ENCODE results near the gene ITK.

Gene ITK

DNA sequence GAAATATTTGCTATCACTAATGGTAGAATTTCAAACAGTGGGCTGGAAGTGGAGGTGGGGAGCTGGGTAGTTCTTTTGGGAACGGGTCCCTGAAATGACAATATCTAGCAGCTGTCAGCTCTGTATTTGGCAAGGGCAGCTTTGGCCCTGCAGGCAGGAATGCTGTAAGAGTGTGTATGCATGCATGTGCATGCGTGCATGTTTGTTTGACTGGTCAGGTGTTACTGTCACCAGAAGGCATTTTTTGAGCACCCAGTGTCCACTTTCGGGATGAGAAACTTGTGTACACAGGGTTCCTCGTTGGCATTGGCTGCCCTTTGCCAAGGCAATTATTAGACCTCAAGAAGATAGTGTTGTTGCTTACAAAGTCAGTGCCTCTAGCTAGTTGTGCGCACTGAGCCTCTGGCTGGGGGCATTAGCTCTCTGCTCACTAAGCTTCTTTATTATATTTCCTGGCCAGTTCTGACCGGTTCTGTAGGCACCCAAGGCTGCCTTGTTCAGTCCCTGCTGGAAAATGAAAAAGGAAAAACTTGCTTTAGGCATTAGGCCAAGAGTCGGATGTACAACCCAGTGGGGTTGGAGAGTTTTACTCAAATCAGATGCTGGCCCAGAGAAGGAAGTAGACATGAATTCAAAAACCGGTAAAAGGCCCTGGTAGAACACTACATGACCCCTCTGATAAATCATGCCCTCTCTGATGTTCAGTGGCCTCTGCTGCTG lies 87.3 kb downstream of the ITK start:
- TF ChIP-seq GATA3 (IDR thresholded peaks at IDR 0.05; ENCODE audit: low read depth, low read length) (no peak), GATA2 (IDR thresholded peaks at IDR 0.05; ENCODE audit: low read depth, low read length) (no peak)

DNA sequence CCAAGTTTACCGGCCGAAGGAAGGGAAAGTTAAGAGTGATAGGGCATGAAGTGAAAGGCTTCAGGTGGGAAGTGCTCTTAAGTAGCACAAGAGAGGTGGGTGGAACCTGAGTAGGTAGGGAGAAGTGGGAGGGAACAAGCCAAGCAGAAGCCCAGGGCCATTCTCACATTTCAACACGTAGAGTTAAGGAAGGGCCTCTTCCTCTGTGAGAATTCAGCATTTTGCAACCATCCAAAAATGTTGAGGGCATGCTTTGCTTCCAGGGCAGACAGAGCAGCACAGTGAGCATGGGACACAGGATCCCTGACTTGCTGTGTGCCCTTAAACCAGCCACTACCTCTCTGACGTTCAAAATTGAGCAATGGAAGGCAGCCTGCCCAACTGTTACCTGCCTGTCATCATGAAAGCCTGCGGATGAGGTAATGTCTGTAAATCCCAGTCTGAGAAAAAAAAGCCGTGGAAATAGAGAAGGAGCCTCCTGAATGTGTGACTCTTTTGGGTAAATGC lies 88.6 kb downstream of the ITK start:
- TF ChIP-seq GATA2 (IDR thresholded peaks at IDR 0.05; ENCODE audit: low read depth, low read length) (no peak), GATA3 (IDR thresholded peaks at IDR 0.05; ENCODE audit: low read depth, low read length) (no peak)

DNA sequence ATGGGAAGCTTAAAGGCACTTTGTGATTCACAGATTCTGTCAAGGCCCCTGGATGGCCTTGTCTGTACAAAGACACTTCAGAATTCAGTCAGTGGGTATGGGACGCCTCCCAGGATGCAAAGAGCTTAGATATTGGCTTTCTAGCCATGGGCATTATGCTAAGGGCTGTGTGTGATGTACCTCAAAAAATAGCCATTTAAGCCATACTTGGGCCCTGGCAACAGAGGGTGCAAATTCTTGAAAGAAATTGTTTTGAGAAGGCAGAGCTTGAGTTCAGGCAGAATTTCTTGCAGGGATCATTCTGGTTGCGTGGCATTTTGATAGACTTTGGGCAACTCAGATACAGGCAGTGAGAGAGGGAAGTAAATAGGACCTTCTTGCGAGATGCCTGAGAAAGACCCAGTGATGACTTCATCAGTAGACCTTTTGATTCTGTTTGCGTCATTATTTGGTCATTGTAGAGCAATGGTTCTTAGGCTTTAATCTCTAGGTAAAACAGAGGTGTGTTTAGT lies 89.2 kb downstream of the ITK start:
- TF ChIP-seq GATA3 (IDR thresholded peaks at IDR 0.05; ENCODE audit: low read depth, low read length) (no peak), GATA2 (IDR thresholded peaks at IDR 0.05; ENCODE audit: low read depth, low read length) (no peak)

DNA sequence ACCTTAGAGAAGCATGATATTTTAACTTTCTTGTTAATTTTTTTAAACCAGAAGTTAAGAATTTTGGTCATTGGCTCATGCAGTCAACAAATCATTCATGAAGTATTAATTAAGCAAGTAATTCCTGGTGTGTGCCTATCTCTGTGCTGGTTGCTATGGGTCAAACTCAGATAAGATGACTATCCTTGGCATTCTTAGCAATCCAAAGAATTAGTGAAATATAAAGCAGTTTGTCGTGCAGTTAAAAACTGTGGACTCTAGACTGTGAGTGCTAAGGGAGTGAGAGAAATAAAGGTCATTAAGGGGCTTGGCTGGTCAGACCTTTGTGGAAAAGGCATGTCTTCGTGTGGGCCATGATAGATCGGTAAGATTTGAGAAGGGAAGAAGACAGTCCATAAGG lies 90.1 kb downstream of the ITK start:
- TF ChIP-seq GATA3 (IDR thresholded peaks at IDR 0.05; ENCODE audit: low read depth, low read length) (no peak), GATA2 (IDR thresholded peaks at IDR 0.05; ENCODE audit: low read depth, low read length) (no peak)

DNA sequence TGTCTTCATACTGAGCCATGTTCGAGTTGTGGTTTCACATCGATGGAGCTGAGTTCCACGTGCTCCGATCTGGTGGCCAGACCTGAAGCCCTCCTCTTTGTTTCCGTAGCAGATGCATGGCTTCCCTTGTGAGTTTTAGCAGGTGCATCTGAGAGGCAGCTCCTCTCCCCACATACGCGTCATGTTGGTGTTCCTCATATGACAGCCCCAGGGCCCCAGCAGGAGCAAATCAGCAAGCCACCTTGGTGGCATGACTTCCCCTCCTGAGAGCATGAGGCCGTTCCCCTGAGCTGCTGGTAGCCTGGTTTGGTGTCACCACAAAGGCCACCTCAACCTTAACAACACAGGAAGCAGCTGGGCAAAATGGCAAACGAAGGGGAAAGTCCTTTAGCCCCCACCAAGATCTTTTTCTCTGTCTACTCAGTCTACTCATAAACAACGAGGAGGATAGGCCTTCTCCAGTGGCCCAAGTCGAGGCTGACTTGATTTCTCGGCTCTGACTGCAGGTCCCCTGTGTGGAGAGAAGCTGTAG lies 91.2 kb downstream of the ITK start:
- TF ChIP-seq GATA3 (IDR thresholded peaks at IDR 0.05; ENCODE audit: low read depth, low read length) (no peak), GATA2 (IDR thresholded peaks at IDR 0.05; ENCODE audit: low read depth, low read length) (no peak)

DNA sequence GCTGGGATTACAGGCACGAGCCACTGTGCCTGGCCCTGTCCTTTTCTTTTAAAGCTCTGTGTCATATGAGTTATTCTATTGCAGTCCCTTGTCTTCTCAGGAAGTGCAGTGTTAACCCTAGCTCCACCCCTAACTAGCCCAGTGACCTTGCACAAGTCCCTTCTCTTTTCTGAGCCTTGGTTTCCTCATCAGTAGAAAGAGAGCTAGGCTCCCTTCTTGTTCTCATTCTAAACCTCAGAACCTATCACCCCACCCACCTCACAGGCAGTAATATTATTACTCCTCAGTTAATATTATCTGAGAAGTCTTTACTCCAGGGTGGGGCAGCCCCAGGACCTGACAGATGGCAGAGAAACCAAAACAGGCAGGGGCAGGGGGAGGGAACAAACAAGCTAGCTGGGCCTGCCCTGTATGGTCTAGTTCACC lies 92.5 kb downstream of the ITK start:
- TF ChIP-seq GATA3 (IDR thresholded peaks at IDR 0.05; ENCODE audit: low read depth, low read length), result no peak
- TF ChIP-seq GATA2 (IDR thresholded peaks at IDR 0.05; ENCODE audit: low read depth, low read length), result no peak

DNA sequence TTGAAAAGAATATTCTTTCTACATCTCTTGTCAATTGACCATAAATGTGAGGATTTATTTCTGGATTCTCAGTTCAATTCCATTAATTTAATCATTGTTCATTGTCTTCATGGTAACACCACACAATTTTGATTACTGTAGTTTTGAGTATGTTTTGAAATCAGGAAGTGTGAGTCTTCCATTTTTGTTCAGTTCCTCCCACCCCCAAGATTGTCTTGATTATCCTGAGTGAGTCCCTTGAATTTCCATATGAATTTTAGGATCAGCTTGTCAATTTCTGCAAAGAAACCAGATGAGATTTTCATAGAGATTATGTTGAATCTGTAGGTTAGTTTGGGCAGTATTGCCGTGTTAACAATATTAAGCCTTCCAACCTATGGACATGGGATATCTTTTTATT lies 94.8 kb downstream of the ITK start:
- 0 out of 2 replicates have a peak, but pooled peaks have one; percentile 23 for TF ChIP-seq GATA3 (IDR thresholded peaks at IDR 0.05; ENCODE audit: low read depth, low read length)
- no peak for TF ChIP-seq GATA2 (IDR thresholded peaks at IDR 0.05; ENCODE audit: low read depth, low read length)

DNA sequence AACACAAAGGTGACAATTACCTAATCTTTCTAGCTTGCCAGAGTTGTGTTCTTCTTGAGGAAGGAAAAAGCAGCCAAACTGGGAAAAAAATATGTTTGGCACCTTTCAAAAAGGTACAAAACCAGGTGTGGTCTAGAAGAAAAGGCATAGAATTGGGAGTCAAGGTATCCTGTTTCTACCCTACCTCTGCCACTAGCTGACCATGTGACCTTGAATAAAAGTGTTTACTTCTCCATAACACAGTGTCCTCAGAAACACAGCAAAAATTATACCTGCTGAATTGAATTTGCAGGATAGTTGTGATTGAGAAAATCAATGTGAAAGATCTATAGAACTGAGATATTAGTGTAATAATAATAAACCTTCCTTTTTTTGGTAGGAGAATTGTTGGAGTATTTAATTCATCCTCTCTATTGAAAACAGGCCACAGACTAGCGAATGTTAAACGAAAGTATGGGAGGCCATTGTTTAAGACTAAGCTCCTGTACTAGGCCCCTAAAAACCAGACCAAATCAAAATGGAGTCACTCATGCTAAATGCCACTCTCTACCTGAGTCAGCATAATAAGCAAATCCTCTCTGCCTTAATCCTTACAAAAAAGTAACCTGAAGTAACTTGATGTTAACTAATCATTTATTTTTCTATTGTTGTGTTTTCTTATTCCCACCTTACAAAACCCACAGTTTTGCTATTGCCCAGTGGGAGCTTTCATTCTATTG lies 97.8 kb downstream of the ITK start:
- no peak for TF ChIP-seq GATA2 (IDR thresholded peaks at IDR 0.05; ENCODE audit: low read depth, low read length)
- TF ChIP-seq GATA3 (IDR thresholded peaks at IDR 0.05; ENCODE audit: low read depth, low read length), result no peak

DNA sequence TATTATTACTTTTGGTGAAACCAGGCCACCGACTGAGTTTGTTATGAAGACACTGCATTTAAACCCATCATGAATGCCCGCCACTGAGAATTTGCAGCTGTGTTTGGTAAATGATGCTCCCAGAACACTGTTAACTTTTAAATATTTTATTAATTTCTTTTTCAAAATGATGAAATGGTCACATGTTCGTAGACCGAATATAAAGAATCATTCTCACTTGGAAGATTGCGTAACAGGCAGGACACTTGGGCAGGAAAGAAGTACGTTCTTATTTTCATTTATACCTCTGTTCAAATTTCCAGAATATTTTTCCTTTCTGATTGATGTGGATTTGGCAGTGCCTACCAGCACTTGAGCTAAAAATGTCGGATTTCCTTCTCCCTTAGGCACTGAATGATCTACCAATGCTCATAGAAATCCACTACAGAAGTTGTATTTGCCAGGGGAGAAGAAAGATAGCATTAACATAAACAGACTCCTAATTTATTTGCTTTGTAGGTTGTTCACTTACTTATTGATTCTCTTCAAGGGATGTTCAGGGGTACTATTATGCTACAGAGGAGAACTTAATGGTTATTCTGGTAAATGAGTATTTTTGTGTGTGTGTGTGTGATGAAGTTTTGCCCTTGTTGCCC lies 99.1 kb downstream of the ITK start:
- TF ChIP-seq GATA3 (IDR thresholded peaks at IDR 0.05; ENCODE audit: low read depth, low read length) (no peak), GATA2 (IDR thresholded peaks at IDR 0.05; ENCODE audit: low read depth, low read length) (no peak)

DNA sequence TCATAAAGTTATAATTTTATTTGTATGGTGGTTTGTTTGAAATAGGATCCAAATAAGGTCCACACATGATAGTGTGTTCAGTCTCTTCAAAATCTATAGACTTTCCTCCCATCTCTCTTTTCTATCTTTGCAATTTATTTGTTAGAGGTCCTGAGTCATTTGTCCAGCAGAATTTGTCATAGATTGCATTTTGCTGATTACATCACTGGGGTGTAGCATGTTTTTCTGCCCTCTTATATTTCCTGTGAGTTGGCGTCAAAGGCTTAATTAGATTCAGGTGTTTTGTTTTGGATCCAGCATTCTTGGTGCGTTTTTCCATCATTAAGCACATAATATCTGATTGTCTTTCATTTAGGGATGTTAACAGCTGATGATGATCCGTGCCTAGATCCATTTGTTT lies 100.3 kb downstream of the ITK start:
- 0 out of 2 replicates have a peak, but pooled peaks have one; percentile 16 for TF ChIP-seq GATA3 (IDR thresholded peaks at IDR 0.05; ENCODE audit: low read depth, low read length)
- no peak; the same call in 1 of the 2 replicates for TF ChIP-seq GATA2 (IDR thresholded peaks at IDR 0.05; ENCODE audit: low read depth, low read length)

DNA sequence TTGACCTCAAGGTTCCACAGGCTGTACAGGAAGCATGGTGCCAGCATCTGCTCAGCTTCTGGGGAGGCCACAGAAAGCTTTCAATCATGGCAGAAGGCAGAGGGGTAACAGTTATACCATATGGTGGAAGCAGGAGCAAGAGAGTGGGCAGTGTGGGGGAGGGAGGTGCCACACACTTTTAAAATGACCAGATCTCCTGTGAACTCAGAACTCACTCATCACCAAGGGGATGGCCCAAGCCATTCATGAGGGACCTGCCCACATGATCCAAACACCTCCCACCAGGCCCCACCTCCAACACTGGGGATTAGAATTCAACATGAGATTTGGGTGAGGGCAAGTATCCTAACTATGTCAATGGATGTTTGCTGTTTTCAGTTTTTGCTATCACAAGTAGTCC lies 101.5 kb downstream of the ITK start:
- TF ChIP-seq GATA2 (IDR thresholded peaks at IDR 0.05; ENCODE audit: low read depth, low read length), result no peak

DNA sequence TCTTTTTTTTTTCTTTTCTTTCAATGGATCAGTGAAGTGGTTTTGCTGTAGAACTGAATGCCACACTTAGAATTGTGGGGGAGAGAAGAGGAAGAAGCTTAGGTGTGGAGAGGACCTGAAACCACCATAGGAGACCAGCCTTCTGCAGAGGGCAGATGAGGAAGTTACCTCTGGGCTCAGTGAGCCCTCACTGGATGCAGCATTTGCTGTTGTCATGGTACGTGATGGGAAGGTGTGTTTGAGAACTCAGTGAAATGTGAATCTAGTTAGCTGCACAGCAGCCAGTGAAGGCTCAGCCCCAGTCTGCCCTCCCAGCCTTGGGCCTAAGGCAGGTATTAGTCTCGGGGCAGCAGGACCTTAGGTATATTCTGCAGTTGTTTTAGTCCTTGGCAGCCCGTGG lies 102.8 kb downstream of the ITK start:
- TF ChIP-seq GATA3 (IDR thresholded peaks at IDR 0.05; ENCODE audit: low read depth, low read length), result no peak
- no peak for TF ChIP-seq GATA2 (IDR thresholded peaks at IDR 0.05; ENCODE audit: low read depth, low read length)

DNA sequence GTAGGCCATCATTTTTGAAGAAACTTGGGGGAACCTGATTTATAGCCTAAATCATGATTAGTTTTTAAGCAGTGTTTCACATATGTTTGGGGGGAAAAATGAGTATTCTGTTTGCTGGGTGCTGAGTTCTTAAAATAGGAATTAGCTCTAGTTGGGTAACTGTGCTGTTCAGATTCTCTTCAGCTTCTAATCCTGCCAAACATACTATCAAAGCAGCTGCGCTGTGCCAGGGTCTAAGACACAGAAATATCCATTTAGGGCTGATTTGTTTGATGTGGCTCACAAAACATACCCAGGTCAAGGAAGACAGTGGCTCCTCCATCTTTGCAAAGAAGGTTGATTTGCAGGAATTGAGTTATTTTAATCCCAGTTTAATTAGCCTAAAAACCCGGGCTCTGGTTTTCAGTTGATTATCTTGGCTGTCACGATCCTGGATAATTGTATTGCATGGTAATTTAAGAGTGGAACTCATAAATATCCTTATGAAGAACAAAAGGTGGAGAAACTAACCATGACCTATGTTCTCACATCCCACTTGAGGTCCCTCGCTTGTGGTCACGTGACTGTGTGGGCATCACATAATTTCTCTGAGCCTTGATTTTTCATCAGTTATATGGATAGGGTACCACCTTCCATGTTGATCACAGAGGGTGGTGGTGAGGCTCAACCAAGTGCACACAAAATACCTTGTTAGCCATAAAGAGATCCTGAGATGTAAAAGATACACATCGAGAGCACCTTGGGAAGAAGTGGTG lies 104.0 kb downstream of the ITK start:
- TF ChIP-seq GATA3 (IDR thresholded peaks at IDR 0.05; ENCODE audit: low read depth, low read length), result no peak
- no peak for TF ChIP-seq GATA2 (IDR thresholded peaks at IDR 0.05; ENCODE audit: low read depth, low read length)

Measured in SH-SY5Y (cell line).